Right lobe of liver (tissue), 6 donors: Measurements from ENCODE around the gene AGPAT2. TPM values are rescaled to one million over a fixed set of nuclear protein-coding genes. Genes with fewer than 3 reads are reported as not detected.
A peak's percentile ranks its signal among the peaks of the same experiment; 100 is the strongest.

Source experiments
- ATAC-seq, 4 donors: fragments of 200-7000 bp; cut with Tn5 transposase; one replicate each; pipeline ENCODE4 v1.9.1; 2020; ENCODE audit warnings: mild to moderate bottlenecking in 4 of 4, moderate library complexity in 4 of 4
- DNase-seq, 3 donors: peaks; one replicate each; pipeline ENCODE4 v3.0.0-alpha.2; 2020
- H3K27ac ChIP-seq, 3 donors: fragments of 200-600 bp; one replicate each; pipeline ENCODE4 v1.8.0; 2022
- H3K27me3 ChIP-seq, 2 donors: fragments of 200-600 bp; one replicate each; pipeline ENCODE4 v1.8.0; 2022
- H3K36me3 ChIP-seq, 4 donors: fragments of 200-600 bp; sonication (generic) in 1 of 4; one replicate each; pipeline versions ENCODE4 v1.5.1 to v1.8.0; 2017 to 2022; ENCODE audit warnings: control low read depth in 1 of 4
- H3K4me1 ChIP-seq, 4 donors: fragments of 200-600 bp; sonication (generic) in 1 of 4; one replicate each; pipeline versions ENCODE4 v1.5.1 to v1.8.0; 2017 to 2022; ENCODE audit warnings: control low read depth in 1 of 4
- H3K4me3 ChIP-seq, 3 donors: fragments of 200-600 bp; one replicate each; pipeline ENCODE4 v1.8.0; 2022
- H3K9me3 ChIP-seq, 4 donors: fragments of 200-600 bp; sonication (generic) in 1 of 4; one replicate each; pipeline versions ENCODE4 v1.5.1 to v1.8.0; 2017 to 2022; ENCODE audit warnings: control low read depth in 1 of 4
- POLR2A ChIP-seq: fragments of 450-650 bp; IDR thresholded peaks from one replicate; pipeline ENCODE4 v1.6.1; 2017; ENCODE audit warnings: antibody characterized with exemption, mild to moderate bottlenecking
- WGBS: methylation state at CpG from one replicate; pipeline ENCODE4 v1.1.6; 2018; ENCODE audit warnings: low coverage, low lambda C conversion rate; ENCODE audit not compliant: insufficient coverage; ENCODE audit errors: missing lambda C conversion rate; 5-methylcytosine and 5-hydroxymethylcytosine counted together
- intact Hi-C, 2 donors: fragments of 100-400 bp; cut with DNase I; formaldehyde crosslinking; loops; one replicate each; pipeline versions ENCODE4 v1.11.2 to v1.14.1; 2022
- total RNA-seq, 6 experiments: library from RNA; depleted of rRNA in 2 of 6; stranded (reverse); fragments of >200 nt in 2 of 6; fragmentation: NEBNext Ultra II Directional in 3 of 6; extraction: Animal tissue kit (Norgen Biotek cat#: 25700) in 3 of 6; gene quantifications; one replicate each; pipeline versions ENCODE4 v1.1.0 to v1.2.4, GENCODE V29; 2016 to 2023
- TF ChIP-seq, protein P1 (sequence below), 4 donors: fragments of 200-600 bp in 3 of 4; fragments of 450-650 bp in 1 of 4; IDR thresholded peaks; one replicate each; pipeline versions ENCODE4 v1.5.1 to v1.8.0; 2016 to 2022; ENCODE audit warnings: antibody characterized with exemption in 4 of 4, mild to moderate bottlenecking in 2 of 4
- donor health status: DM: no; HTN: yes; CAD: no.
- donor health status: DM: no; HTN: no; CAD: no.
- donor health status: DM: no; HTN: no; CAD: no.
- donor health status: DM: no; HTN: yes; CAD: no.
- donor health status: DM: no; HTN: yes; CAD: no.

AGPAT2 gene
- total RNA-seq, 6 experiments from 2014 or later = 117 to 379 (median 184) TPM

DNA sequence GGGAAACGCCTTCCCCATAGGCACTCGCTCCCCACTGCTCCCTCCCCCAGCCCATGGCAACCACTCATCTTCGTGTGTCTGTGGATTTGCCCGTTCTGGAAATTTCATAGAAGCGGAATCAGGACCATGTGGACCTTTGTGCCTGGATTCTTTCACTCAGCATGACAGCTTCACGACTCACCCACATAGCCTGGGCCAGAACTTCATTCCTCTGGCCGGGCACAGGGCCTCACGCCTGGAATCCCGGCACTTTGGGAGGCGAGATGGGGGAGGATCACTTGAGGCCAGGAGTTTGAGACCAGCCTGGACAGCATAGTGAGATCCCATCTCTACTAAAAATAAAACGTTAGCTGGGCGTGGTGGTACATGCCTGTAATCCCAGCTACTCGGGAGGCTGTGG lies 13.0 kb upstream of the AGPAT2 start:
- no peak overlapping the region for H3K4me3 ChIP-seq
- H3K27ac ChIP-seq = no peak overlapping the region
- no peaks in the 10 kb centered on the region for H3K36me3 ChIP-seq
- no peaks in the 10 kb centered on the region for H3K27me3 ChIP-seq
- peaks cover 0 to 34% (median 15%) of the 10 kb centered on the region in 4 donors for H3K4me1 ChIP-seq
- intact Hi-C loops = no loop called here
- no peak for DNase-seq
- 73% methylated on average over 11 of the region's 13 CpGs for WGBS
- TF ChIP-seq POLR2A = no peak
- TF ChIP-seq, protein P1, sequence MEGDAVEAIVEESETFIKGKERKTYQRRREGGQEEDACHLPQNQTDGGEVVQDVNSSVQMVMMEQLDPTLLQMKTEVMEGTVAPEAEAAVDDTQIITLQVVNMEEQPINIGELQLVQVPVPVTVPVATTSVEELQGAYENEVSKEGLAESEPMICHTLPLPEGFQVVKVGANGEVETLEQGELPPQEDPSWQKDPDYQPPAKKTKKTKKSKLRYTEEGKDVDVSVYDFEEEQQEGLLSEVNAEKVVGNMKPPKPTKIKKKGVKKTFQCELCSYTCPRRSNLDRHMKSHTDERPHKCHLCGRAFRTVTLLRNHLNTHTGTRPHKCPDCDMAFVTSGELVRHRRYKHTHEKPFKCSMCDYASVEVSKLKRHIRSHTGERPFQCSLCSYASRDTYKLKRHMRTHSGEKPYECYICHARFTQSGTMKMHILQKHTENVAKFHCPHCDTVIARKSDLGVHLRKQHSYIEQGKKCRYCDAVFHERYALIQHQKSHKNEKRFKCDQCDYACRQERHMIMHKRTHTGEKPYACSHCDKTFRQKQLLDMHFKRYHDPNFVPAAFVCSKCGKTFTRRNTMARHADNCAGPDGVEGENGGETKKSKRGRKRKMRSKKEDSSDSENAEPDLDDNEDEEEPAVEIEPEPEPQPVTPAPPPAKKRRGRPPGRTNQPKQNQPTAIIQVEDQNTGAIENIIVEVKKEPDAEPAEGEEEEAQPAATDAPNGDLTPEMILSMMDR (IDR thresholded peaks at IDR 0.05) = no peak
- ATAC-seq = no peak
- no peaks in the 10 kb centered on the region for H3K9me3 ChIP-seq

DNA sequence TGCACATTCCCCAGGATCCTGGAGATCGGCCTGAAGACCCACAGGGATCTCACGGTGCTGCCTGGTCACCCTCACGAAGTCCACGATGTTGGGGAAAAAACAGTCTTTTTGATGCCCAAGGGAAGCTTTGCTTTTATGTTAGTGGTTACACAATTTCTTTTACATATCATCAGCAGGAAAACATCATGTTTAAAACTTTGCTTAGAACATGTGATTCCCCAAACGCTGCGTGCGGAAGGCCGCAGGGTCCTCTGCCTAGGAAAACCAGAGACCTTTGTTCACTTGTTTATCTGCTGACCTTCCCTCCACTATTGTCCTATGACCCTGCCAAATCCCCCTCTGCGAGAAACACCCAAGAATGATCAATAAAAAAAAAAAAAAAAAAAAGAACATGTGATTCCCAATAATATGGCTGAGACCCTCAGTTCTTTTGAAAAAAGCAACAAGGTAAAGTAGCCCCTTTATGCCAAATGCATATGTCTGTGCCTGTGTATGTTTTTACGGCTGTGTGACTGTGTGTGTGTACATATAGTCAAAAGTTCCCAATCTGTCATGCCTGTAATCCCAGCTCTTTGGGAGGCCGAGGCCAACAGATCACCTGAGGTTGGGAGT lies 11.5 kb upstream of the AGPAT2 start:
- Histone ChIP-seq H3K4me3 (no peak overlapping the region), H3K4me1 (peaks cover 0 to 50% (median 24%) of the 10 kb centered on the region in 4 donors), H3K27ac (peak overlapping the region; percentile 42 to 76 (median 57)), H3K36me3 (no peaks in the 10 kb centered on the region), H3K27me3 (no peaks in the 10 kb centered on the region), H3K9me3 (no peaks in the 10 kb centered on the region)
- TF ChIP-seq POLR2A = no peak
- TF ChIP-seq, protein P1 (IDR thresholded peaks at IDR 0.05) = no peak
- ATAC-seq = peak in 1 of 4 donors; percentile 11
- peak in 1 of 3 donors; percentile 57 for DNase-seq
- WGBS = 24% methylated on average over 11 of the region's 11 CpGs
- intact Hi-C loops = no loop called here

DNA sequence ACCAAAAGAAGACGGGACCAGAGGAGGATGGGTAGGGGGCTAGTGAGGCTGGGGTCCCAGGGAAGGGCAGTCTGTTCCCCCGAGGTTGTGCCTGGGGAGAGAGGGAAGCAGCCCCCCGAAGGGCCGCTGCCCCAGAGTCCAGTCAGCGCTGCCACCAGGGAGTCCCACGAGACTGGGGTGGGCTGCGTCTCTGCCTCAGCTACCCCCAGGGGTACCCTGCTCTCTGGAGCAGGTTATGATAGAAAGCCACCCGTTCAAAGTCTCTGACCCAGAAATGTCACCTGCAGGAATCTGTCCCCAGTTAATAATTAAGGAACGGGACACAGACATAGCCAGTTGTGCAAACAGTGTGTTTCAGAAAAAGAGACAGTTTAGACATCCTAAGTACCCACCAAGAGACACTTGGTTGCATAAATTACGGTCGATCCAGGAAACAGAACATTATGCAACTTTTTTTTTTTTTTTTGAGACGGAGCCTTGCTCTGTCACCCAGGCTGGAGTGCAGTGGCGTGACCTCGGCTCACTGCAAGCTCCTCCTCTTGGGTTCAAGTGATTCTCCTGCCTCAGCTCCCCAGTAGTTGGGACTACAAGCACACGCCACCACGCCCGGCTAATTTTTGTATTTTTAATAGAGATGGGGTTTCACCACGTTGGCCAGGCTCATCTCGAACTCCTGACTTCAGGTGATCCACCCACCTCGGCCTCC lies 10.7 kb upstream of the AGPAT2 start:
- Histone ChIP-seq H3K36me3 (no peaks in the 10 kb centered on the region), H3K27ac (peak overlapping the region; percentile 56 to 76 (median 57)), H3K27me3 (no peaks in the 10 kb centered on the region), H3K4me3 (peak overlapping the region in 2 of 3 donors; percentile 34 to 43), H3K9me3 (no peaks in the 10 kb centered on the region), H3K4me1 (peaks cover 0 to 57% (median 28%) of the 10 kb centered on the region in 4 donors)
- 12% methylated on average over 9 of the region's 20 CpGs for WGBS
- ATAC-seq (peak; percentile 5 to 61 (median 12)), DNase-seq (peak in 1 of 3 donors; percentile 64)
- intact Hi-C loops = no loop called here
- TF ChIP-seq, protein P1 (IDR thresholded peaks at IDR 0.05) = no peak
- TF ChIP-seq POLR2A = no peak

DNA sequence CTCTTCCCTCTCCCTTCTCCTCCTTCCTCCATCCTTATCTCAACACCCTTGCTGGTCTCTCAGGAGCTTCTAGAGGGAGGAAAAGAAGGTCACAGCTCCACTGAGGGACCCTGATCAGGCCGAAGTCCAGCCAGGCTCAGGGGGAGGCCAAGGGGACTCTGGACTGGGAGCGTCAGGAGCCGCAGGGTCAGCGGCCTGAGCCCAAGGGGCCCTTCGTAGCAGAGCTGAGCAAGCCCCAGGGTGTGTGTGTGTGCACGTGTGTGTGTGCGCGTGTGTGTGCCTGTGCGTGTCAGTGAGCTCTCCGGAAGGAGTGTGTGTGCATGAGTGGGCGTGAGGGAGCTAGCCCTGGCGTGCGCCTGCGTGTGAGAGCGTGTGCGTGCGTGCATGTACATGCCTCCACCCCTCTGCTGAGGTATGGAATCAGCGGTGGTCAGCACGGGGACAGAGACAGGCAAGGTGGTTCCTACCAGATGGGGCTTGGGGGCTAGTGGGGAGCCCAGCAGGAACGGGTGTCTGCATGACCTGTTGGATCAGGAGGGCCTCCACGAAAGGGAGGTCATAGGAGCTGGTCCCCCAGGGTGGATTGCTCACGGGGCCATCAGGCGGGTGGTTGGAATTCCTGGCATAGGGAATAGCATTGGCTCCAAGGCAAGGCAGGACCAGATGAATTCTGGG lies 10.0 kb upstream of the AGPAT2 start:
- Histone ChIP-seq H3K4me1 (peaks cover 0 to 60% (median 32%) of the 10 kb centered on the region in 4 donors), H3K27me3 (no peaks in the 10 kb centered on the region), H3K9me3 (no peaks in the 10 kb centered on the region), H3K36me3 (no peaks in the 10 kb centered on the region), H3K4me3 (peak overlapping the region in 2 of 3 donors; percentile 34 to 43), H3K27ac (peak overlapping the region; percentile 47 to 76 (median 56))
- DNase-seq (peak; percentile 60 to 84 (median 84)), ATAC-seq (peak; percentile 8 to 60 (median 17))
- WGBS = 9% methylated on average over 9 of the region's 23 CpGs
- intact Hi-C loops = no loop called here
- TF ChIP-seq, protein P1 (IDR thresholded peaks at IDR 0.05) = no peak
- no peak for TF ChIP-seq POLR2A
